HG03565 (cell line): Measurements from ENCODE around the gene GNAI2.

ENCODE experiments used
- ATAC-seq: cut with Tn5 transposase; IDR thresholded peaks from one replicate; pipeline ENCODE4 v1.9.1; 2021; ENCODE audit warnings: mild to moderate bottlenecking, moderate library complexity; ENCODE audit not compliant: unreplicated experiment

The GNAI2 gene

GRCh38 chr3:50295553-50296431 lies 59.8 kb downstream of the GNAI2 start:
- ATAC-seq = no peak

GRCh38 chr3:50296721-50297383 lies 60.8 kb downstream of the GNAI2 start:
- no peak for ATAC-seq

GRCh38 chr3:50297384-50297775 lies 61.4 kb downstream of the GNAI2 start:
- ATAC-seq = no peak

GRCh38 chr3:50297896-50298725 lies 62.1 kb downstream of the GNAI2 start:
- no peak for ATAC-seq

GRCh38 chr3:50298836-50299637 lies 63.0 kb downstream of the GNAI2 start, which contains the start of the genes HYAL3 and NAA80:
TSS of gene HYAL3 (minus strand) at chr3:50299405. CDS start at chr3:50295602, 3,803 bp downstream.
TSS of gene NAA80 (minus strand) at chr3:50299405. CDS start at chr3:50297463, 1,942 bp downstream.
- ATAC-seq = peak; percentile 70

- no peak for ATAC-seq
Observed at GRCh38 chr3:50299638-50299928, 63.6 kb downstream of the GNAI2 start.

DNA sequence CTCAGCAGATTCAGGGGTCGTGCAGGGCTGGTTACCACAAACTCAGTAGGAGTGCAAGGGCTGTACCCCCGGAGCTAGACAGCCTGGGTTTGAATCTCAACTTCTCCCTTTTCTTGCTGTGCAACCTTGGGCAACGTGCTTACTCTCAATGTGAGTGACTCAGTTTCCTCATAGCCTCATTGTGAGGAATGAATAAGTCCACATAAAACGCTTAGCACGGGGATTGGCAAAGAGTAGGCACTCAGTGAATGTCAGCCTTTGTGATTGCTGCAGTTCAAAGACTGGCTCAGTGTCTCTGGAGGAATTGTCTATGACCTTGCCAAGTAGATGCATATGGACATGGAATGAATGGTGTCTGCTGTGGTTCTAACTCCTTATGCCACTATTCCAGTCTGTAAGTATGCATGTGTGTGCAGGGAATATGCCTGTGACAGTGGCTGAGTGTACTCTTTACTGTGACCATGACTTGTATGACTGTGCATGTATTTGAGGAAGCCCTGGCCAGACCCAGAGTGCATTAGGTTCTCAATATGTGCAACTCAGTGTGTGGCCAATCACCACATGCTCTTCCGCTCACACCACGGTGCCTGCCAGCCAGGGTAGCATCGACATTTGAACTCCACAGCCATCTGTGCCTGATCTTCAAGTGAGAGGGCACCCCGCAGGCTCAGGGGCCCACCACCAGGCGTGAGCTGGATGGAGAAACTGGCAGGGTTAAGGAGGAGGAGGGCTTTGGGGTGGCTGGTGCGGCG lies 64.1 kb downstream of the GNAI2 start:
- no peak for ATAC-seq

DNA sequence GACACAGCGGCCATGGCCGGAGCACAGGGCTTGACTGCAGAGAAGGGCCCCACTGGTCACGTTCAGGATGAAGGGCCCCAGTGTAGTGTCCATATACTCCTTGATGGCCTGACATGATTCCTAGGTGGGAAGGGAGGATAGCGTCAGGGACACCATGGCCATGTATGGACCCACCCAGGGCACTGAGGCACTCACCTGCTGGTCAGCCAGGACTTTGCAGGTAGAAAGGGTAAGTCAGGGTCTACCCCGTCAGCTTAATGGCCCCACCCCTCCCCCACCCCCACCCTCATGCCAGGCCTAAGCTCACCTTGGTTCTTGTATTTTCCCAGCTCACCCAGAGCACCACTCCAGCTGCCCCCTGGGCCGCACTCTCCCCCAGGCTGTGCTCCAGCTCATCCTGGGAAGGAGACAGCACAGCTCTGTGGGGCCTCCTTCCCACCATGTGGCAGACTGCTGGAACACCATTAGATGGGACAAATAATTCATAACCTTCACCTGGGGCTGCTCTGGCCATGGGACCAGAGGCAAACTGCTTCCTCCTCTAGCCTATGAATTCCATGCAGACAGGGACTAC lies 64.8 kb downstream of the GNAI2 start:
- ATAC-seq = no peak

- ATAC-seq = no peak
Observed at GRCh38 chr3:50302095-50303012, 66.3 kb downstream of the GNAI2 start.

- ATAC-seq = no peak
Observed at GRCh38 chr3:50303013-50303815, 67.2 kb downstream of the GNAI2 start, which contains the start of gene HYAL1. TSS of gene HYAL1 (minus strand) at chr3:50303574. CDS start at chr3:50302956, 618 bp downstream.

DNA sequence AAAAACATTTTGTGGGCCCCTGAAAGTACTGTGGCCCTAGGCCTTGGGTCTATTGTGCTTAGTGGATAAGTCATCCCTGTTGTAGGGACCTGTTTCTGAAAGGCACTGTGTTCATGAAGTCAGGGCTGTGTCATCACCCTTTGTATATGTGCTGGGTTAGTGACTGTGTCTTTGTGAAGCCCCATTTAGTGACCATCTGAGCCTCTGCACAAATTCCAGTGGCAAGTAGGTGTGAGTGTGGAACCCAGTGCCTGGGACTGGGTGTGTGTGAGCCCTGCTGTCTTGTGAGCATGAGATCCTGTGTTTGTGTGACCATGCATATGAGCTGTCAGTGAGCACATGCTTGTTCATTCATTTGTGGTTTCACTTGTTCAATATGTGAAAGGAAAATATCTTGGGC lies 68.6 kb downstream of the GNAI2 start:
- no peak for ATAC-seq
